Trophoblast cell (in vitro differentiated cells and primary cell): Measurements from ENCODE around the gene LRRIQ3.

Experiments used
- DNase-seq, 2 donors: peaks; one replicate each; pipeline ENCODE4 v3.0.0-alpha.2; 2016
- H2AFZ ChIP-seq: 2 replicates; pipeline ENCODE4 v1.6.1; 2013; ENCODE audit warnings: low read length, moderate library complexity, mild to moderate bottlenecking; ENCODE audit not compliant: insufficient read depth, poor library complexity
- H2AK5ac ChIP-seq: 2 replicates; pipeline ENCODE4 v1.6.1; 2013; ENCODE audit warnings: mild to moderate bottlenecking, low read length
- H2BK120ac ChIP-seq: 2 replicates; pipeline ENCODE4 v1.6.1; 2013; ENCODE audit warnings: low read length, mild to moderate bottlenecking, moderate library complexity; ENCODE audit not compliant: insufficient read depth, poor library complexity
- H2BK12ac ChIP-seq: 2 replicates; pipeline ENCODE4 v1.6.1; 2013; ENCODE audit warnings: mild to moderate bottlenecking, low read length, moderate library complexity
- H2BK5ac ChIP-seq: 2 replicates; pipeline ENCODE4 v1.6.1; 2013; ENCODE audit warnings: low read length, low read depth, moderate library complexity, mild to moderate bottlenecking; ENCODE audit not compliant: poor library complexity
- H3K14ac ChIP-seq: 2 replicates; pipeline ENCODE4 v1.6.1; 2013; ENCODE audit warnings: mild to moderate bottlenecking, low read length
- H3K18ac ChIP-seq: 2 replicates; pipeline ENCODE4 v1.6.1; 2013; ENCODE audit warnings: mild to moderate bottlenecking, low read length
- H3K23ac ChIP-seq: 2 replicates; pipeline ENCODE4 v1.6.1; 2013; ENCODE audit warnings: low read length
- H3K27ac ChIP-seq: 2 replicates; pipeline ENCODE4 v1.5.1; 2013; ENCODE audit warnings: low read depth, mild to moderate bottlenecking, inconsistent platforms, low read length, moderate library complexity
- H3K27me3 ChIP-seq: 2 replicates; pipeline ENCODE4 v1.6.1; 2013; ENCODE audit warnings: inconsistent platforms, mild to moderate bottlenecking, low read length, moderate library complexity; ENCODE audit not compliant: insufficient read depth
- H3K36me3 ChIP-seq, 2 experiments: 1 replicate in 1 of 2; 2 replicates in 1 of 2; pipeline ENCODE4 v1.6.1; 2013; ENCODE audit warnings: low read length in 2 of 2, mild to moderate bottlenecking in 2 of 2, moderate library complexity in 1 of 2; ENCODE audit not compliant: insufficient read depth in 2 of 2, control insufficient read depth in 1 of 2
- H3K4ac ChIP-seq: 2 replicates; pipeline ENCODE4 v1.6.1; 2013; ENCODE audit warnings: low read depth, mild to moderate bottlenecking, low read length, moderate library complexity
- H3K4me1 ChIP-seq, 2 experiments: 1 replicate in 1 of 2; 2 replicates in 1 of 2; pipeline ENCODE4 v1.6.1; 2013; ENCODE audit warnings: low read length in 2 of 2, mild to moderate bottlenecking in 2 of 2, moderate library complexity in 1 of 2; ENCODE audit not compliant: insufficient read depth in 2 of 2, control insufficient read depth in 1 of 2
- H3K4me2 ChIP-seq: 2 replicates; pipeline ENCODE4 v1.6.1; 2013; ENCODE audit warnings: inconsistent platforms, mild to moderate bottlenecking, low read length, moderate library complexity
- H3K4me3 ChIP-seq: 2 replicates; pipeline ENCODE4 v1.5.1; 2013; ENCODE audit warnings: mild to moderate bottlenecking, low read depth, low read length, inconsistent platforms
- H3K79me1 ChIP-seq: one replicate; pipeline ENCODE4 v1.6.1; 2013; ENCODE audit warnings: low read length
- H3K79me2 ChIP-seq: 2 replicates; pipeline ENCODE4 v1.6.1; 2013; ENCODE audit warnings: low read length, mild to moderate bottlenecking; ENCODE audit not compliant: control insufficient read depth, insufficient read depth, poor library complexity
- H3K9ac ChIP-seq: 2 replicates; pipeline ENCODE4 v1.6.1; 2013; ENCODE audit warnings: mild to moderate bottlenecking, low read length
- H3K9me3 ChIP-seq: 2 replicates; pipeline ENCODE4 v1.6.1; 2013; ENCODE audit warnings: low read depth, mild to moderate bottlenecking, control low read depth, inconsistent platforms, low read length; ENCODE audit not compliant: insufficient read depth
- H4K12ac ChIP-seq: 2 replicates; pipeline ENCODE4 v1.6.1; 2013; ENCODE audit warnings: low read depth, mild to moderate bottlenecking, low read length, moderate library complexity
- H4K8ac ChIP-seq: 2 replicates; pipeline ENCODE4 v1.6.1; 2013; ENCODE audit warnings: low read depth, mild to moderate bottlenecking, low read length, moderate library complexity
- H4K91ac ChIP-seq: one replicate; pipeline ENCODE4 v1.6.1; 2013; ENCODE audit warnings: low read depth, mild to moderate bottlenecking, low read length, moderate library complexity
- WGBS: extraction: QIAGEN DNeasy Blood & Tissue Kit; methylation state at CpG from one replicate; pipeline ENCODE4 v1.1.7; 2013; ENCODE audit warnings: missing lambda C conversion rate; ENCODE audit not compliant: insufficient read length, insufficient coverage; ENCODE audit errors: extremely low coverage; 5-methylcytosine and 5-hydroxymethylcytosine counted together

The LRRIQ3 gene

GRCh38 chr1:74162333-74162732 is 35.6 kb downstream of the LRRIQ3 start:
- H3K18ac ChIP-seq: no peak overlapping the region
- no peak overlapping the region for H2AFZ ChIP-seq
- no peaks in the 10 kb centered on the region for H3K36me3 ChIP-seq
- H3K23ac ChIP-seq: no peak overlapping the region
- no peaks in the 10 kb centered on the region for H3K9me3 ChIP-seq
- H2BK120ac ChIP-seq: no peak overlapping the region
- no peak overlapping the region for H3K14ac ChIP-seq
- no peaks in the 10 kb centered on the region for H3K4me1 ChIP-seq
- H3K27me3 ChIP-seq: no peaks in the 10 kb centered on the region
- H3K4ac ChIP-seq: no peak overlapping the region
- H3K79me2 ChIP-seq: no peaks in the 10 kb centered on the region
- no peak overlapping the region for H3K27ac ChIP-seq
- H3K4me3 ChIP-seq: no peak overlapping the region
- H2AK5ac ChIP-seq: no peak overlapping the region
- no peaks in the 10 kb centered on the region for H3K79me1 ChIP-seq
- no peak overlapping the region for H3K9ac ChIP-seq
- no peak overlapping the region for H3K4me2 ChIP-seq
- H4K12ac ChIP-seq: no peak overlapping the region
- no peak overlapping the region for H4K8ac ChIP-seq
- no peak overlapping the region for H2BK5ac ChIP-seq
- no peak for DNase-seq
- whole genome bisulfite sequencing: 100% methylated on average over 1 of the region's 5 CpGs
- H2BK12ac ChIP-seq: no peak overlapping the region
- no peak overlapping the region for H4K91ac ChIP-seq

GRCh38 chr1:74161497-74161896 is 36.5 kb downstream of the LRRIQ3 start:
- Histone ChIP-seq H3K27me3 (no peaks in the 10 kb centered on the region), H2BK12ac (no peak overlapping the region), H3K4ac (no peak overlapping the region), H3K36me3 (no peaks in the 10 kb centered on the region), H2BK120ac (no peak overlapping the region), H3K14ac (no peak overlapping the region), H2AFZ (no peak overlapping the region), H3K18ac (no peak overlapping the region), H4K12ac (no peak overlapping the region), H3K27ac (no peak overlapping the region), H3K9me3 (no peaks in the 10 kb centered on the region), H2BK5ac (no peak overlapping the region), H2AK5ac (no peak overlapping the region), H3K4me3 (no peak overlapping the region), H4K91ac (no peak overlapping the region), H3K4me1 (no peaks in the 10 kb centered on the region), H3K9ac (no peak overlapping the region), H3K4me2 (no peak overlapping the region), H3K79me2 (no peaks in the 10 kb centered on the region), H3K79me1 (no peaks in the 10 kb centered on the region), H4K8ac (no peak overlapping the region), H3K23ac (no peak overlapping the region)
- DNase-seq: no peak

GRCh38 chr1:74160046-74160445 is 37.9 kb downstream of the LRRIQ3 start:
- no CpG with 5 or more reads among the region's 2 CpGs for WGBS
- no peak overlapping the region for H4K12ac ChIP-seq
- H4K91ac ChIP-seq: no peak overlapping the region

GRCh38 chr1:74145086-74145485 is 52.9 kb downstream of the LRRIQ3 start:
- Histone ChIP-seq H3K14ac (no peak overlapping the region), H3K4me3 (no peak overlapping the region), H4K8ac (no peak overlapping the region), H3K23ac (no peak overlapping the region), H2BK12ac (no peak overlapping the region), H3K4ac (no peak overlapping the region), H2AFZ (no peak overlapping the region), H3K79me1 (no peaks in the 10 kb centered on the region), H4K12ac (no peak overlapping the region), H2BK120ac (no peak overlapping the region), H3K27me3 (no peaks in the 10 kb centered on the region), H3K79me2 (no peaks in the 10 kb centered on the region), H3K4me1 (no peaks in the 10 kb centered on the region), H4K91ac (no peak overlapping the region), H3K9ac (no peak overlapping the region), H3K9me3 (peaks cover 1% of the 10 kb centered on the region), H2BK5ac (no peak overlapping the region), H3K4me2 (no peak overlapping the region), H3K36me3 (no peaks in the 10 kb centered on the region), H3K18ac (no peak overlapping the region), H3K27ac (no peak overlapping the region), H2AK5ac (no peak overlapping the region)
- no peak for DNase-seq
- no CpG with 5 or more reads among the region's 4 CpGs for WGBS

More at GRCh38 chr1:74160046-74160445, 37.9 kb downstream of the LRRIQ3 start:
- no peak overlapping the region for H3K23ac ChIP-seq
- H3K27ac ChIP-seq: no peak overlapping the region
- H3K9ac ChIP-seq: no peak overlapping the region
- no peaks in the 10 kb centered on the region for H3K36me3 ChIP-seq
- no peak overlapping the region for H2BK5ac ChIP-seq
- no peak overlapping the region for H2BK12ac ChIP-seq
- no peak overlapping the region for H4K8ac ChIP-seq
- H3K9me3 ChIP-seq: no peaks in the 10 kb centered on the region
- H3K79me2 ChIP-seq: no peaks in the 10 kb centered on the region
- no peaks in the 10 kb centered on the region for H3K27me3 ChIP-seq
- H3K4me3 ChIP-seq: no peak overlapping the region
- no peak overlapping the region for H2AFZ ChIP-seq
- H3K4ac ChIP-seq: no peak overlapping the region
- no peak overlapping the region for H2AK5ac ChIP-seq
- no peak overlapping the region for H3K18ac ChIP-seq
- H3K4me2 ChIP-seq: no peak overlapping the region
- no peak for DNase-seq
- H2BK120ac ChIP-seq: no peak overlapping the region
- H3K14ac ChIP-seq: no peak overlapping the region
- H3K4me1 ChIP-seq: no peaks in the 10 kb centered on the region
- H3K79me1 ChIP-seq: no peaks in the 10 kb centered on the region
